HG02759 (cell line): ENCODE results near the gene NFRKB.
A peak's percentile ranks its signal among the peaks of the same experiment; 100 is the strongest.

ENCODE experiments used
- ATAC-seq: cut with Tn5 transposase; IDR thresholded peaks from one replicate; pipeline ENCODE4 v1.9.1; 2021; ENCODE audit warnings: mild to moderate bottlenecking, moderate library complexity; ENCODE audit not compliant: unreplicated experiment

NFRKB gene

GRCh38 chr11:129895126-129896041 is at the start of gene NFRKB:
Gene NFRKB, minus strand, starts transcription at chr11:129895578. Its CDS starts 2,729 bp downstream, at chr11:129892849.
- ATAC-seq, result peak; percentile 96

DNA sequence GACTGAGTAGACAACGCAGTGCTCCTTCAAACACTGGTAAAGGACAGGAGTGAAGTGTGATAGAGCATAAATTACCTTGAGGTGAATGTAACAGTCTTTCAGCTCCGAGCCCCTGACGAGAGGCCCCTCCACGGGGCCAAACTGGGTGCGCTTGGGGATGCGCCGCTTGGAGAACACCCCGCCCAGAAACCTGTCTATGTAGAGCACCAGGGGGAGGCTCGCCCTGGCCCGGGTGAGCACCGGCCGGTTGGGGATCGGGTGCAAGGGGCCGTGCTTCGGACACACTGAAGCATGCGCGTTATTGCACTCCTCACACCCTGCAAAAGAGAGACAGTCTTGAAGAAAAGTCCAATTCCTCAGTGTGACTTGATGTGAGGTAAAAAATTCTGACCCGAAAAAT is 49.3 kb upstream of the NFRKB start:
- no peak for ATAC-seq

- ATAC-seq, result no peak
These were observed 47.7 kb upstream of the NFRKB start for GRCh38 chr11:129943036-129943435.

DNA sequence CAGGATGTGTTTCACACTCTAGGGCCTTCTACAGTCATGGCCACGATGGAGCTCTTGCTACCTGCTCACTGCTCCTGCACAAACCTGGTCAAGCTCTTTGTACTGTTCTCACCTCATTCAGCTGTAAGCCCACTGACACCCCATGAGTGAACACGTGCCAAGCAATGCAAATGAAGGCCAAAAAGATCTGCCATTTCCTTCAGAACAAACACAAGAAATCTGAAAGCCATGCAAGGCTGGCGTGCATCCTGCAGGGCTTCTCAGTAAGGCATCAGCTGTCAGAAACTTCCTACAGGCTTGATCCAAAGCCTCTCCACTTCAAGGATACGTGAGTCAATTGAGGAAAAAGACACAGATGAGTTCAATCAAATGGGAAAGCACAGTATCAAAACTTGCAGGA is 44.1 kb upstream of the NFRKB start:
- ATAC-seq, result no peak

DNA sequence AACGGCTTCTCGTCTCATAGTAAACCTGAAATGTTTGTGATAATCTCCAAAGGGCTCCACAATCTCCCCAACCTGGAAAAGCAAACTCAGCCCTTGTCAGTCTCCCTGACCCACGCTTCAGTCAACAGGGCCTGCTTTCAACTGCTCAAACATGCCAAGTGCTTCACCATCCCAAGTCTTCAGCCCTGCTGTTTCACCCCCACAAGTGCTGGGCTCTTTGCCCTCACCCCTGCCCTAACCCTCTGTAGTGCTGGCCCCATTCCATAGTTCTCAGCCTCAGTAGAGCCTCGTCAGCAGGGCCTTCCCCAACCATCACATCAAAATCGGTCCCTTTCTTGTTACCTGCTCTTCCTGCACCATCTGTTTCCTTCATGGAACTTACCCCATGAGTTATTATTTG is 43.4 kb upstream of the NFRKB start:
- ATAC-seq, result no peak

DNA sequence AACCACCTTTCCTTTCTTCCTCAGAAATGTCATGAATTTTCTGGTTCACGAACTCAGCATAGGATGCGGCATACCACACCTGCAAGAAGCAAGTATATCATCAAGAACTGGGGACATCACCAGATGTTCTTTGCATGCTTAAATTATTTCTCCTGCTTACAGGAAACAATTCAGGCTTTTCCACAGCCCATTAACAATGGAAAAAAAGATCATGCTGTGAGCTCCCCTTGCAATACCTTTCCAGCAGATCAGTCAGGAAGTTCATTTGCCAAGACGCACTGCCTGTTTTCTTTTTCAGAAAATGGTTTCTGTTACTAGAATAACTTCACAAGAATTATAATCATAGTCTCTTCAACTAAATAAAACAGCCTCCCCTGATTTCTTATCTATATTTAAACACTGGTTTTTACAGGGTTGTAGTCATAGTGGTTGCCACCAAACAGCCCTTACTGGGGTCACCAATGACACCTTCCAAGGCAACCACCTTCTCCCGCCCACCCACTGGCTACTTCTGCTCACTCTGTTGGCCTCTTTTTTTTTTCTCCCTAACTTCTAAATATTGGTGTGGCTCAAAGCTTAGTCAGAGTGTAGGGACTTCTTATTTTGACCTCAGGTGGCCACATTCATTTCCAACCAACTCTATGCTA is 42.3 kb upstream of the NFRKB start:
- no peak for ATAC-seq

DNA sequence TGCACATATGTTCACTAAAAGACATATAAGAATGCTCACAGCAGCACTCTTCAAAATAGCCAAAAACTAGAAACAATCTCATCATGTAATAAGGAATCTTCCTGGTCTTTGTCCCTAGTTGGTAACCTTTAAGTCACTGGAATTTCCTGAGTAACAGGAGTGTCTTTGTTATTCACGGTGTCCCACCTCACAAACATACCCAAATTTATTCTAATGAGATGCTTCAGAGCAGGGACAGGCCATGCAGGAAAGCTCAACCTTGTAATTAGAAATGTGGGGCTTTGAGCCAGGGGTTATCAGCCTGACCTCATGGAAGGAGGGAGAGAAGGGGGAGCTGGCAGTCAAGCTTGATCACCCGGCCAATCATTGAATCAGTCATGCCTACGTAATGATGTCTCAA is 40.3 kb upstream of the NFRKB start:
- ATAC-seq, result no peak

GRCh38 chr11:129933891-129934290 is 38.5 kb upstream of the NFRKB start:
- ATAC-seq, result no peak

GRCh38 chr11:129933262-129933661 is 37.9 kb upstream of the NFRKB start:
- ATAC-seq, result no peak

DNA sequence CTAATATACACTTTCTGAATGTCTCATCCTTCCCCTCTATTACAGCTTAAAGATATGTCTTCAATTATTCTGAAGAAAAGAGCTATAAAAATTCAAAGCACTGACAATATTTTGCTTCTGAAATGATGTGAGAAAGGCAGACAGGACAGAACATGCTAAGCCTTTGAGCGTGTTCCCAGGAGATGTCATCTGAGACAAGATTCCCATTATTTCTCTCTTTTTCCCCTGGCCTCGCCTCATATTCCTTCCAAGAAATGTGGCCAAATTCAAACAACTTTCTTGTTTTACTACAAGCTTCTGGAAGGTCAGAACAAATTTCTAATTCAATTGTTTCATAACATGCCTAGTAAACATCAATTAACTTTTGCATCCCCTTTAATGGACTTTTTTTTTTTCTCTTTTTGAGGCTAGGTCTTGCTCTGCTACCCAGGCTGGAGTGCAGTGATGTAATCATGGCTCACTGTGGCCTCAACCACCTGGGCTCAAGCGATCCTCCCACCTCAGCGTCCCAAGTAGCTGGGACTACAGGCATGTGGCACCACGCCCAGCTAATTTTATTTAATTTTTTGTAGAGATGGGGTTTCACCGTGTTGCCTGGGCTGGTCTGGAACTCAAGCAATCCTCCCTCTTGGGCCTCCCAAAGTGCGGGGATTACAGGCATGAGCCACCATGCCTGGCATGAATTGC is 37.1 kb upstream of the NFRKB start:
- ATAC-seq, result no peak

DNA sequence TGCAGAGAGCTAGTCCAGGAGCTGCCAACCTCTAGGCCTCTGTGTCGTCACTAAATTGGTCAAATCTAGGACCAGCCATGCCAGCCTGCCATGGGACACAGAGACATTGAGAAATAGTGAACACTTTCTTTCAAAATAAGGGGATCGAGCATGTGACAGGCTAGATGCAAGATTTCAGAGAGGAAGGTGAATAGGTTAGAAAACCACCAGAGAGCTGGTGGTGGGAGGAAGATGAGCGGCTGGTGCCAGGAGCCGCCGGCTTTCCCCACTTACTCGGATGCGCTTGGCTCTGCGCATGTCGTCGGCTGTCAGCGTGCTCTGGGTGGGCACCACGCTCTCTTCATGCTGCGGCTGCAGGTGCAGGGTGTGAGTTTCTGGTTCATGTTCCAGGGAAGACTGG is 35.4 kb upstream of the NFRKB start:
- no peak for ATAC-seq

GRCh38 chr11:129930296-129930695 is 34.9 kb upstream of the NFRKB start:
- no peak for ATAC-seq

DNA sequence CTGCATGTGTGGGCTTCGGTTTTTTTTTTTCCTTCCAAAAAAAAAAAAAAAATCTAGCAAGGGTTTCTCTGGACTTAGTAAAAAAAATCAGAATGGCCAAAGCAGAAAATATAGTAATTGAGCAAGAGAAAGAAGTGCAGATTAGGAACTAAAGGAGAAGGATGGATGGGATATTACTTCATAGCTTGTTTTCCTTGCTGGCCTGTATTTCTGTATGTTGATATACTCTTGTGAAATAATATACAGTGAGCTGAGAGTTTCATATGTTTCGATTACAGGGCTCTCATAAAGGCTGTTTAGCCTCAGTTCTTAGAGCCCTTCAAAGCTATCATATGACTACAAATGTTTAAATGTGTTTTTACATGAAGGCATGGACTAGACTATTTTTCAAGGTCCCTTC is 34.3 kb upstream of the NFRKB start:
- no peak for ATAC-seq

DNA sequence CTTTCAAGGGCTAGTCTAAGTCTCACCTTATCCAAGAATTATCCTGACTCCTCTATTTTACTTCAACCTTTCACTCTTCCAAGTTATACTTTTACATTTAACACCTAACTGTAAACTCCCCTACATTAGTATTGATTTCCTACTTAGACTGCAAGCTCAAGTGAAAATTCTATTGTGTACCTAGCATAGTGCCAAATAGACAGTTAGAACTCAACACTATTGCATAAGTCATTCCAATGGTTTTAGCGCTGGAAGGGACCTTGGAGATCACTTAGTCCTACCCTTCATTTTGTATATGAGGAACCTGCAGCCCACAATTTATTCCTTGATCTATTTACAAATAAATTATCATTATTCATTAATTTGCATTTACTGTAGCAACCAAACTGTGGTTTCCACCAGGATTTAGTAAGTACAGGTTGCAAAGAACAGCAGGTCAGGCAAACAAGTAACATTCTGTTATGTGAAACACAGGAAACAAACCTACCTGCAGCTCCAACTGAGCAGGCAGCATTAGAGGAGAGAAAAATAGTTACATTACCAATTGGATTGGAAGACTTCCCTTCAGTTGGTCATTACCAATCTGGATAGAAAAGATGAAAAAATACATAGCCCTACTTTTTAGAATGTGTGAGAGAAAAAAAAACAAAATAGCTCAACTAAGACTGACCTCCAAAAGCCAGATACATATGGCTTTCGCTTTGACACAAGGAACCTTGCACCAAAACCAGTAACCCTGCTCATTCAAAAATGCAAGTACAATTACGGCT is 33.7 kb upstream of the NFRKB start:
- no peak for ATAC-seq

DNA sequence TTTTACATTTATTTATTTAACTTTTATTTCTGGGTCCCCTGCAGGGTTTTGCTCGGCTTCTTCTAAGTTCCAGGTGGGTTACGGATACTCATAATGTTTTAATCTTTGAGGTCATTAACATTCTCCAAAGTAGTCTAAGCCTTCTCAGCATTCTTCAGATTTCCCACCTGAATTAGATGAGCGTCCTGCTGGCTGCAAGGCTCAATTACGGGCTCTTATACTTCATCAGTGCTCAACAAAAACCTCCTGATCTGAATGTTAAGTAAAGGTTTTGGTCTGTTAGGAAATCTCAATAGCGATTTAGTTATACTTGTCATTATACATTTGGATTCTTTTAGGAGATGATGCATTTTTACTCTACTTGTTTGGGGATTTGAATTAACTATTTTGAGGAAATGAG is 27.3 kb upstream of the NFRKB start:
- ATAC-seq, result no peak

- ATAC-seq, result no peak
These were observed 23.0 kb upstream of the NFRKB start for GRCh38 chr11:129918361-129918760.

- ATAC-seq, result no peak
These were observed 21.9 kb upstream of the NFRKB start for GRCh38 chr11:129917231-129917630.

DNA sequence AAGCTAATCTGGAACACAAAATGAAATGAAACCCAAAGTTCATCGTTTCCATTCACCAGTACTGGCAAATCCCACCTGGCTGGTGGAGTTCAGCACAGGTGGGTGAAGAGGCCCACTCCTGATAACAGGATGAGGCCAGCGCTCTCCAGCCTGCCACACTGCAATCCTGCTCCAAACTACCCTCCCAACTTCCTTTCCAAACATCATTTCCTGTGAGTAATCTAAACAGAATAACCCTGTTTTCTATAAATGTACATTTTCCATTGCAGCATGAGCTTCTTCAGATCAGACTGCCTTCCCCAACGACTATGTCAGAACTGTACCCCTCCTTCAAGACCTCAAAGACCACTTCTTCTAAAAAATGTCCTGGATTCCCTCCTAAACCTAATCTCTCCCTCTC is 15.9 kb upstream of the NFRKB start:
- ATAC-seq, result no peak

- no peak for ATAC-seq
These were observed 15.0 kb upstream of the NFRKB start for GRCh38 chr11:129910360-129910759.

- ATAC-seq, result no peak
These were observed 10.0 kb upstream of the NFRKB start for GRCh38 chr11:129905402-129905801.

- ATAC-seq, result no peak
These were observed 684 bp upstream of the NFRKB start for GRCh38 chr11:129896062-129896461.
